ENCODE measurements around the gene ZMAT5.

GRCh38 chr22:29695129-29695926, 71.5 kb downstream of the ZMAT5 start:
- TF ChIP-seq CTCF (IDR thresholded peaks at IDR 0.05) = no peak
- TF ChIP-seq EP300 (IDR thresholded peaks at IDR 0.05) = no peak

Data from tibial nerve (tissue), 4 donors.